Kasumi-1 (cell line): ENCODE results near the gene GNAL.
"Not testable (repeated sequence)": the region's sequence is repeated elsewhere in the genome, so short reads cannot be mapped to it uniquely, and the experiment has no call there.

Experiments used
- DNase-seq, 2 experiments: peaks; one replicate each; lab custom pipeline; 2025; lab: John Stamatoyannopoulos, UW

Gene GNAL

DNA sequence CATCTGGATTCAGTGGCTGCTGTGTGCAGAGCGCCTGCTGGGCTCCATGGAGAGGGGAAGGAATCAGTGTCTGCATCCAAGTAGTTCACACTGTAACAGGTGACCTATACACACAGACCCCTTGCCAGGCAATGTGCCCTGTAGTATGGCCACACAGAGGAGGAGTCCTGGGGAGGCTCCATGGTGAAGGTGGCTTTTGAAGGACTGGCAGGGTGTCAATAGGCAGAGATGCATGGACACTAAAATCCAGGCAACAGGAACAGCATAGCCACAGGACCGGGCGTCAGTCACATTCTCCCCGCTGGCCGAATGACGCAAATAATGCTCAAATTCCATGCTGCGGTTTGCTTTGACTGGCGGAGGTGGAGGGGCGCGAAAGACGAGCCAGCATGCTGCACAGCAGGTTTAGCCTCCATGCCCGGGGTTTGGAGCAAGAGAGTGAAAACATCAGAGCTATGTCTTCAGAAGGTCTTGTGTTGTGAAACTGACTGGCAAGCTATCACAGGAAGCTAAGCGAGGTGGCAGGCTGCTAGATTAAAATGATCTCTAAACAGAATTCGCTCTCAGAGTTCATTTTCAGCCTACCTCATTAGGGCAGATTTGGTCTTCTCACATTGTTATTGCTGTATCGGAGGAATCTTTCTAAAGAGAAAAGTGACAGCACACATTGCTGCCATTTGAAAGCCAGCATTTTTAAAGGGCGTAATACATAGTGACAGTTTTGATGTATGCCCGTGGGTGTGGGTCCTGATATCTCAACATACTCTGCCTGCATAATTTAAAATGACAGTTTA is 161.0 kb downstream of the GNAL start:
- DNase-seq, result peak; percentile 33 to 53

- peak in 1 of 2 experiments; percentile 50 for DNase-seq
These were observed 161.7 kb downstream of the GNAL start for GRCh38 chr18:11850821-11851145.

DNA sequence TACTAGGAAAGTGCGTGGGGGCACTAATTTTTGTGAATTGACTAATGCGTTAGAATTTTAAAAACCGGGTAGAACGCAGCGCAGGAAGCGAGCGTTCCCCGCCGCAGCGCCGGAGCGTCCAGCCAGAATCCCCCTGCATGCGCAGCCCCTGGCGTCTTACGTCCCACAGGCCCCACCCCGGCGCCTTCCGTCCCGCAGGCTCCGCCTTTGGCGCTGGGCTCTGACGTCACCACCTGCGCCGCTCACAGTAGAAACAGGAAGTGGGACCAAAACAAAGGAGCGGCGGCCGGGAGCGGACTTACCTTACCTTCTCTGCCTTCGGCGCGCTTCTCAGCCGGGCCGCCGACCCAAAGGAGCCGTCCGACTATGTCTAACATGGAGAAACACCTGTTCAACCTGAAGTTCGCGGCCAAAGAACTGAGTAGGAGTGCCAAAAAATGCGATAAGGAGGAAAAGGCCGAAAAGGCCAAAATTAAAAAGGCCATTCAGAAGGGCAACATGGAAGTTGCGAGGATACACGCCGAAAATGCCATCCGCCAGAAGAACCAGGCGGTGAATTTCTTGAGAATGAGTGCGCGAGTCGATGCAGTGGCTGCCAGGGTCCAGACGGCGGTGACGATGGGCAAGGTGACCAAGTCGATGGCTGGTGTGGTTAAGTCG is 162.2 kb downstream of the GNAL start, which contains the start of gene CHMP1B:
TSS of gene CHMP1B (plus strand) at position 268 of the 660 bp plus-strand sequence. CDS start at position 367, 99 bp downstream.
- peak; percentile 94 to 95 for DNase-seq

GRCh38 chr18:11851806-11852337 is 162.8 kb downstream of the GNAL start:
- peak in 1 of 2 experiments; percentile 25 for DNase-seq

DNA sequence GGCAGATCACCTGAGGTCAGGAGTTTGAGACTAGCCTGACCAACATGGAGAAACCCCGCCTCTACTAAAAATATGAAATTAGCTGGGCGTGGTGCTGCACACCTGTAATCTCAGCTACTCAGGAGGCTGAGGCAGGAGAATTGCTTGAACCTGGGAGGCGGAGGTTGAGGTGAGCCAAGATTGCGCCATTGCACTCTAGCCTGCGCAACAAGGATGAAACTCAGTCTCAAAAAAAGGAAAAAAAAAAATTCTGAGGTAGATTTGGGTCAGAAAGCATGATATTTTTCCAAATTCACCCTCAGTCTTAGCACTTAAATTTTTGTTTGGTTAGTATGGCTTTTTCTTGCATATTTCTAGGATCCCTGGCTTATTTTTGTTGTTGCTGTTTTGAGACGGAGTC is 165.5 kb downstream of the GNAL start:
- DNase-seq, result not testable (repeated sequence)

- DNase-seq, result no peak
These were observed 168.3 kb downstream of the GNAL start for GRCh38 chr18:11857177-11857887.

DNA sequence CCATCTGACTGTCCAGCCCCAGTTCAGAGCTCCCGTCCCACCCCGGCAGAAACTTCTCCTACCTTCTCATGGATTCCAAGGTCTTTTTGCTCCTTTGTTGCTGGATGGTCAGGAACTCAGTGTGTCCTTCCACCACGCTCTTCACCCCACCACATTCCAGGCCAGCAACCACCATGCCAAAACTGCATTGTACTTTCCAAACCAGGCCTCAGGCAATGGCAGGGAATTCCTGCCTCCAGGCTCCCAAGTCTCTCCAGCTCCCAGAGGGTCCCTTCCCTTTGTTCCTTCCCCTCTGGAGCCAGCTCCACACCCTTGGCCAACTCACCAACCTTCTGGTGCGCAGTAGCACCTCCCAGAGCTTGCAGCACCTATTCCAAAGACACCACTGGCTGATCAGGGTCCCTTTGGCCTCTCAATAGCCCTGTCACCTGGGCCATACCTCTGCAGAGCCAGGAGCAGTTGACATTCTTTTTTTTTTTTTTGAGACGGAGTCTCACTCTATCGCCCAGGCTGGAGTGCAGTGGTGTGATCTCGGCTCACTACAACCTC is 170.3 kb downstream of the GNAL start:
- no peak for DNase-seq

- DNase-seq, result peak; percentile 50 to 52
These were observed 170.9 kb downstream of the GNAL start for GRCh38 chr18:11859903-11860407.

DNA sequence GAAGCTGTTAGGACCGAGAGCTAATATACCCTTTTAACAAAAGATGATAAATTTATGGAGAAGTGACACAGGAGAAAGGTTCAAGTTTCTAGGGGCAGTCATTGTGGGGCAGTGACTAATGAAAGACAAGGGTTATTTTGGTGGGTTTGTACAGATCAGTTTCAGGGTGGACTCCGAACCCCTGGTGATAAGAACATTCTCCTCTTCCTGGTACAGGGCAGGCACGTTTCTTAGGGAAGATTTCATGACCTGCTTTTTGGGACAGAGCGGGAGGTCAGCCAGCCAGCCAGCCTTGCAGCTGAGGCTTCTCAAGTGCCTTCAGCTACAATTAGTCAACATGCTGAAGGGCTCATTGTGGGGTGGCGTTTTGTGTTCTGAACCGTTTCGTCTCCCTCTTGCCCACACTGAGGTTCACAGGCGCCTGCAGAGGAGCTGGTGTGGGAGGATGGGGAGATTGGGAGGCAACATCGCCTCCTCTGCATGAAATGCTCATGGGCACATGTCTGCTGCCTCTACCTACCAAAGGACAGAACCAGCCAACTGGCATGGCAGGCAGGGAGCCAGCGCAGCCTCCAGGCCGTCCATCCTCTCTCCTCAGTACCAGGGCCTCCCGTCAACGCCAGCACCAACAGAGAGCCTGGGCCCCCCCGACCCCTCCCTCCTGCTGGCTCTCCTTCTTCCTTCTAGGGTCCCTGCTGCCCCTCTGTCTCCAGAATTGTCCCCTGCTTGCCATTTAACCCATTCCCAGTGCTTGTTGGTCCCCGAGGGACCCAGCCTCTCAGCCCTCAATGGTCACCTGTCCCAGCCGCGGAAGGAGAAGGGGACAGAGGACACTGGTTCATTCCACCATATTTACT is 171.8 kb downstream of the GNAL start:
- DNase-seq, result peak in 1 of 2 experiments; percentile 20

- no peak for DNase-seq
These were observed 172.7 kb downstream of the GNAL start for GRCh38 chr18:11861583-11862288.

- DNase-seq, result no peak
These were observed 173.5 kb downstream of the GNAL start for GRCh38 chr18:11862468-11863137.

DNA sequence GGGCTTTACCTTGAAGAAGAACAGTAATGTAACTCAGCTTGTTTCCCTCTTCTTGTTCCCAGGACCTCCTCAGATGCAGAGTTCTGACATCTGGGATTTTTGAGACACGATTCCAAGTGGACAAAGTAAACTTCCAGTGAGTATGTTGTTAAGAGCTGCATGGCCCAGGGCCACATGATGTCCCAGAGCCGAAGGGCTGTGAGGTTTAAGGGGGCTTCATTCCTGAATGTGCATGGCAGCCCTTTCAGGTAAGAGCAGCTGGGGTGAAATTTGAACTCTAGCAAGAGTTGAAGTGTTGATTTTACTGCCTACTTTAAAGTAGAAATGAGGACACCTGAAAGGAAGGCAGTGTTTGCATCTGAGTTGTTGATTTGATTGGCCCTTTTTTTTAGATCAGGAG is 175.4 kb downstream of the GNAL start:
- DNase-seq, result no peak

DNA sequence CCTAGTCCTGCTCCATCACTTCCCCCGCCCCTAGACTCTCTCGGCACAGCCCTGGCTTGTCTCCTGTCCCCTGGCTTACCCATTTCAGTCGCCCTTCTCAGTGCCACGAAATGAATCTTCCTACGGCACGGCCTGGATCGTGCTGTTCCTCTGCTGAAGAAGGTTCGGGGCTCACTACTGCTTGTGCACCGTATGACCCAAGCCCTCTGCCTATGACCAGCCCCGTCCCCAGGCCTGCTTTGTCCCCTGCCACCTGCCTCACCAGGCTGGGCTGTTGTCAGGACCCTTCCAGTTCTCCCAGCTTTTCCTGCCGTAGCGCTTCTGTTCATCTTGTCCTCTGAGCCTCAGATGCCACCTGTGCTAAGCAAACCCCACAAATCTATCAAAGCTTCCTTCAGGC is 176.0 kb downstream of the GNAL start:
- no peak for DNase-seq

- DNase-seq, result no peak
These were observed 177.3 kb downstream of the GNAL start for GRCh38 chr18:11866329-11866728.

DNA sequence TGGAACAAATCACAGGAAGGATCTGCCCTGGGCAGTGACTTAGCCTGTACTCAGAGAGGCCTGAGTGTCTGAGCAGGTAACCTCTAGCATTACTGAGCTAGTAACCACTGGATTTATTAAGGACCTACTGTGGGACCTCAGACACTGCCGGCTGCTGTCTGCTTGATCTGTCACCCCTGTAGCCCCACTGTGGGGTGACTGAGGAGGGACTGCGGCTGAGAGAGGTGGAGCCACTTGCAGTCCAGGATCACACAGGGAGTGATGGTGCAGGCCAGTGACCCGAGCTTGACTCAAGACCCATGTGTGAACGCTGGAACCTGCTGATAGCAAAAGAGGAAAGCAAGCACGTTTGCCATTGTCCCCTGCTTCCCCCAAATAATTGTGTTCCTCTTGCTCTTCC is 177.7 kb downstream of the GNAL start:
- DNase-seq, result no peak

GRCh38 chr18:11868230-11868629 is 179.2 kb downstream of the GNAL start:
- DNase-seq, result no peak

- no peak for DNase-seq
These were observed 182.4 kb downstream of the GNAL start for GRCh38 chr18:11871501-11871900.

- peak; percentile 48 to 64 for DNase-seq
These were observed 183.5 kb downstream of the GNAL start for GRCh38 chr18:11872479-11873136.

GRCh38 chr18:11873670-11874340 is 184.7 kb downstream of the GNAL start:
- no peak for DNase-seq
